D721Med (cell line): ENCODE measurements around the gene EGFL7.

Experiments
- DNase-seq: peaks from one replicate; pipeline ENCODE4 v3.0.0; 2011; ENCODE audit warnings: low spot score; ENCODE audit not compliant: insufficient read length
- FAIRE-seq: peaks from 2 replicates; lab custom pipeline; 2011; peaks lifted over from hg19 to GRCh38; lab: Jason Lieb, UNC
- TF ChIP-seq, protein P1 (sequence below): IDR thresholded peaks from 2 replicates; pipeline ENCODE4 v1.5.1; 2012; ENCODE audit warnings: mild to moderate bottlenecking, control low read depth; ENCODE audit not compliant: insufficient read depth; ENCODE audit errors: missing control alignments

Gene EGFL7

GRCh38 chr9:136625101-136626065, 37.3 kb upstream of the EGFL7 start:
- FAIRE-seq (no peak), DNase-seq (peak; percentile 83)
- TF ChIP-seq, protein P1, sequence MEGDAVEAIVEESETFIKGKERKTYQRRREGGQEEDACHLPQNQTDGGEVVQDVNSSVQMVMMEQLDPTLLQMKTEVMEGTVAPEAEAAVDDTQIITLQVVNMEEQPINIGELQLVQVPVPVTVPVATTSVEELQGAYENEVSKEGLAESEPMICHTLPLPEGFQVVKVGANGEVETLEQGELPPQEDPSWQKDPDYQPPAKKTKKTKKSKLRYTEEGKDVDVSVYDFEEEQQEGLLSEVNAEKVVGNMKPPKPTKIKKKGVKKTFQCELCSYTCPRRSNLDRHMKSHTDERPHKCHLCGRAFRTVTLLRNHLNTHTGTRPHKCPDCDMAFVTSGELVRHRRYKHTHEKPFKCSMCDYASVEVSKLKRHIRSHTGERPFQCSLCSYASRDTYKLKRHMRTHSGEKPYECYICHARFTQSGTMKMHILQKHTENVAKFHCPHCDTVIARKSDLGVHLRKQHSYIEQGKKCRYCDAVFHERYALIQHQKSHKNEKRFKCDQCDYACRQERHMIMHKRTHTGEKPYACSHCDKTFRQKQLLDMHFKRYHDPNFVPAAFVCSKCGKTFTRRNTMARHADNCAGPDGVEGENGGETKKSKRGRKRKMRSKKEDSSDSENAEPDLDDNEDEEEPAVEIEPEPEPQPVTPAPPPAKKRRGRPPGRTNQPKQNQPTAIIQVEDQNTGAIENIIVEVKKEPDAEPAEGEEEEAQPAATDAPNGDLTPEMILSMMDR, result peak; percentile 42

DNA sequence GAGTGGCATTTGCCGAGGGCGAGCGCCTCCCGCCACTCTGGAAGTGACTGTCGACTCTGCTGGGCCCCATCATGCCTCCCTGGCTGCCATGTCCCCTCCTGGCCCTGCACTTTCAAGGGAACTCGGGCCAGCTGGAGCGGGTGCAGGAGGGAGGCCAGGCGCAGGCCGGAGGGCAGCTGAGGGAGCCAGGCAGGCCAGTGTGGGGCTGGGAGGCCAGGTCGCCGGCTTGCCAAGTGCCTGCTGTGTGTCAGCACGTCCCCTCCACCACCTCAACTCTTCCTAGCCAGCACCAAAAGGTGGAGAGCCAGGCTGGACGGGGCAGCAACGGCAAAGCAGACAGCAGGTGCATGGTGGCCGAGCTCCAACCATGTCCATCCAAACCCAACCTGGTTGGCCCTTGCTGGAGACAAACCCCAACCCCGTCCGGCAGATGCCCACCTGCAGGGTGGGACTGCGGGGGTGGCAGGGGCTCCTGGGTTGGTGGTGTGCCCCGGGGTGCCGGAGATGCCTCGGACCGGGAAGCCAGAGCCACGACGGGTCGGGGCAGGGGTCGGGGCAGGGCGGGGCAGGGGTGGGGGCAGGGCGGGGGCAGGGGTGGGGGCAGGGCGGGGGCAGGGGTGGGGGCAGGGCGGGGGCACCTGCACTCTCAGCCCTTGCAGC, 36.5 kb upstream of the EGFL7 start:
- TF ChIP-seq, protein P1, result no peak
- no peak for FAIRE-seq

DNA sequence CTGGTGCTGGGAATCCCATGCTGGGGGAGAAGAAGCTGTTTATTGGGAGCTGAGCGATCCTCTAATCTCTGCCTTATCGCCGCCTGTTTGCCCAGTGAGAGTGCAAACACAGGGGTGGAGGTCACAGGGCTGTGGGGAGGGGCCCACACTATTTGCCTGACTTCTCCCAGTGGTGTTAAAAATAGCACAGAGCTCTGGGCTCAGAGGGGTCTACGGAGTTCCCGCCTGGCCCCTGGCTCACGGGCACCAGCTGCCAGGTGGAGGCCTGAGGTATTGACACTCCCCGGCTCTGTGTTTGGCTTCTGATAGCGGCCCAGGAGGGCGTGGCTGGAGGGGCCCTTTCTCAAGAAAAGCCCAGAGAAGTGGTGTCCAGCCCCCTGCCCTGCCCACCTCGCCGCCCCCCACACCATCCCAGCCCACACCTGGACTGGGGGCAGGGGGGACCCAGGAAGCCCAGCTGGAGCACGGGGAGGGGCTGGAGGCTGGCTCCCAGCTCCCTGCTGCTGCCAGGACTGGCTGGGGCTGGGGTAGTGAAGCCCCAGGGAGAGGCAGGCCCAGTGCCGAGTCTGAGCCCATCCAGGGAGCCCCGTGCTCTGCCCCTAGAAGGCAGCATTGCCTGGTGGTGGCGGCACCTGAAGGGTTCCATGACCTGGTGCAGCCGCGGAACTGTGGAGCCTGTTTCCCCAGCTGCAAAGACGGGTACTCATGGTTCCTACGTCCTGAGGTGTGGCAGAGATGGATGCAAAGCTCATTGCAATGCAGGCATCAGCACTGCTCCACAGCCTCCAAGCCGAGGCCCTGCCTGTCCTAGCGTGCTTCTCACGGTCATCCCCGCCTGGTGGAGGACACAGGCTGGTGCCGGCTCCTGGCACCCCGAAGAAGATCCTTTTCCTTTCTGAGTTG, 35.7 kb upstream of the EGFL7 start:
- DNase-seq (no peak), FAIRE-seq (no peak)
- TF ChIP-seq, protein P1, result no peak

More for the DNA sequence above, 36.5 kb upstream of the EGFL7 start:
- no peak for DNase-seq

GRCh38 chr9:136627703-136628102, 35.0 kb upstream of the EGFL7 start:
- FAIRE-seq (no peak), DNase-seq (no peak)
- TF ChIP-seq, protein P1, result no peak

DNA sequence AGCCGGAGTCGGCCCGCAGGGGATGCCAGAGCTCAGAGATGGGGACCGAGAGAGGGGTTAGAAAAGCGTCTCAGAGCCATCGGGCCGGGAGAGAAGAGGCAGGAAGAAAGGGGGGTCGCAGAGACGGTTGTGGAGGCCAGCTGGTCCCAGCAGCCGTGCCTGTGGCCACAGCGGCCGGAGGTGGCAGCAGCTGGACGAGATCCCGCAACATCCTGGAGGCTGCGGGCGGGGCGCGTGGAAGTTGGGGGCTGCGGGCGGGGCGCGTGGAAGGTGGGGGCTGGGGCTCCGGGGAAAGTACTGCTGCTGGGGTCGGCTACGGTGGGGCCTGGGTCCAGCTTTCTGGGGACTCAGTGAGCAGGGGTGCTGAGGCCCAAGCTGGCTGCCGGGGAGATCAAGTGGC, 34.4 kb upstream of the EGFL7 start:
- TF ChIP-seq, protein P1, result no peak
- DNase-seq, result no peak
- no peak for FAIRE-seq

- FAIRE-seq, result no peak
- no peak for DNase-seq
- TF ChIP-seq, protein P1, result no peak
These were observed 33.5 kb upstream of the EGFL7 start for GRCh38 chr9:136629001-136629878.
